ENCODE data around the gene STH. TPM values are rescaled to one million over a fixed set of nuclear protein-coding genes. Genes with fewer than 3 reads are reported as not detected.

STH gene
- total and polyA plus RNA-seq, 9 of the 15 experiments (the other 6 are each of a cell fraction or from before 2014, with no cell fraction given): not detected

- Histone ChIP-seq H3K27me3 (ENCODE audit: control insufficient read depth in 2 of 2, insufficient read depth in 2 of 2, low read length in 2 of 2) (no peaks in the 10 kb centered on the region; a peak in 1 of 5 replicates), H3K9me3 (replicated peaks; ENCODE audit: control insufficient read depth, insufficient read depth, low read depth, low read length) (no peaks in the 10 kb centered on the region), H3K27ac (ENCODE audit: extremely low read depth, low read depth, low read length) (no peak overlapping the region), H3K79me2 (ENCODE audit: control insufficient read depth, insufficient read depth, low read length) (peaks cover 3% of the 10 kb centered on the region; the same call in 1 of the 3 replicates), H3K9ac (ENCODE audit: insufficient read depth in 1 of 2, low read depth in 2 of 2, low read length in 2 of 2) (no peak overlapping the region), H3K9me1 (ENCODE audit: control insufficient read depth, insufficient read depth, low read length) (no peaks in the 10 kb centered on the region), H3K4me2 (ENCODE audit: insufficient read depth, low read length) (no peak overlapping the region), H3K36me3 (ENCODE audit: control insufficient read depth, insufficient read depth, low read length) (peaks cover 97% of the 10 kb centered on the region), H3K4me1 (replicated peaks in 1 of 2; ENCODE audit: control insufficient read depth in 2 of 2, insufficient read depth in 2 of 2, low read length in 2 of 2) (no peaks in the 10 kb centered on the region), H3K4me3 (no peak overlapping the region), H4K20me1 (replicated peaks; ENCODE audit: control insufficient read depth, insufficient read depth, low read length) (no peaks in the 10 kb centered on the region), H2AFZ (ENCODE audit: low read depth, low read length) (no peak overlapping the region)
- DNase-seq (ENCODE audit: extremely low read depth in 1 of 4, low spot score in 3 of 4): no peak
- no TSS peak for BruUV-seq (replicated peaks)
- ChIA-PET POLR2A (interaction anchor here (0.8 to 1.5 kb wide), 5 partner anchors 10 to 153 kb away, joined by 3 to 4 read pairs (median 4); no protein-coding TSS in a partner anchor), CTCF (ENCODE audit: low intra/inter-chr PET ratio) (no interaction called here)
- in situ Hi-C loops (cut with MboI) (no loop called here), intact Hi-C loops (cut with micrococcal nuclease) (no loop called here)
- no peak for FAIRE-seq
- 90% methylated on average over 6 of the region's 6 CpGs for WGBS (ENCODE audit: insufficient coverage, low coverage, missing lambda C conversion rate)
- ATAC-seq: no peak
- TF ChIP-seq MAFF (IDR thresholded peaks at IDR 0.05; ENCODE audit: low read length) (no peak), MBD2 (IDR thresholded peaks at IDR 0.05; ENCODE audit: borderline replicate concordance, low read depth) (no peak), CTBP1 (IDR thresholded peaks at IDR 0.05; ENCODE audit: borderline replicate concordance) (no peak), SMARCA4 (IDR thresholded peaks at IDR 0.05) (no peak), ZNF766 (CRISPR knock-in tag; conservative IDR thresholded peaks at IDR 0.05) (no peak), ZNF239 (CRISPR knock-in tag; IDR thresholded peaks at IDR 0.05) (no peak), ID3 (CRISPR knock-in tag; IDR thresholded peaks at IDR 0.05) (no peak), ID3 (tag; IDR thresholded peaks at IDR 0.05) (no peak), KLF13 (tag; IDR thresholded peaks at IDR 0.05; ENCODE audit: borderline replicate concordance, low read depth) (no peak), GMEB1 (CRISPR knock-in tag; IDR thresholded peaks at IDR 0.05) (no peak), CUX1 (CRISPR knock-in tag; IDR thresholded peaks at IDR 0.05) (no peak), FOS (IDR thresholded peaks at IDR 0.05; ENCODE audit: extremely low read depth, insufficient read length) (no peak), CREB5 (CRISPR knock-in tag; IDR thresholded peaks at IDR 0.05) (no peak)
These were observed 39.4 kb downstream of the STH start for GRCh38 chr17:46038414-46038813.

Data from K562 (cell line).